C4-2B (cell line): ENCODE data around the gene RRP36.
A peak's percentile ranks its signal among the peaks of the same experiment; 100 is the strongest.

Experiments used
- H3K27ac ChIP-seq: fragments of 450-650 bp; 2 replicates; pipeline ENCODE4 v1.5.1; 2017
- CTCF ChIP-seq: fragments of 450-650 bp; conservative IDR thresholded peaks from 2 replicates; pipeline ENCODE4 v1.5.1; 2017; ENCODE audit warnings: mild to moderate bottlenecking
- ZFX ChIP-seq: fragments of 450-650 bp; IDR thresholded peaks from 2 replicates; pipeline ENCODE4 v1.6.1; 2017

The RRP36 gene

GRCh38 chr6:42979523-42980177, 41.8 kb upstream of the RRP36 start:
- H3K27ac ChIP-seq: peak overlapping the region; percentile 96
- TF ChIP-seq CTCF (no peak), ZFX (no peak)

GRCh38 chr6:42981836-42982235, 39.6 kb upstream of the RRP36 start:
- H3K27ac ChIP-seq: no peak overlapping the region
- no peak for TF ChIP-seq ZFX
- no peak for TF ChIP-seq CTCF

GRCh38 chr6:42984001-42984923, 37.2 kb upstream of the RRP36 start, which contains the start of gene PPP2R5D:
Gene PPP2R5D (plus strand): TSS chr6:42984570. CDS start chr6:42984678, 108 bp downstream.
- TF ChIP-seq ZFX (peak; percentile 51; the same call in 1 of the 2 replicates), CTCF (no peak)
- peak within 1 kb of the TSS; percentile 87 for H3K27ac ChIP-seq

GRCh38 chr6:42984924-42985475, 36.4 kb upstream of the RRP36 start:
- TF ChIP-seq CTCF (no peak), ZFX (no peak)

GRCh38 chr6:42987533-42988451, 33.6 kb upstream of the RRP36 start:
- TF ChIP-seq CTCF (no peak), ZFX (no peak)
- no peak overlapping the region for H3K27ac ChIP-seq

More at GRCh38 chr6:42984924-42985475, 36.4 kb upstream of the RRP36 start:
- H3K27ac ChIP-seq: peak overlapping the region; percentile 87

- TF ChIP-seq CTCF (no peak), ZFX (no peak)
- no peak overlapping the region for H3K27ac ChIP-seq
Observed at GRCh38 chr6:42988486-42989020, 32.9 kb upstream of the RRP36 start.
